GM19452 (cell line): ENCODE results near the gene SEMA3E.

Experiments
- ATAC-seq: cut with Tn5 transposase; IDR thresholded peaks from one replicate; pipeline ENCODE4 v1.9.1; 2021; ENCODE audit not compliant: unreplicated experiment

Gene SEMA3E

GRCh38 chr7:83366629-83367028 is 282.3 kb downstream of the SEMA3E start:
- no peak for ATAC-seq

- ATAC-seq, result no peak
Observed at GRCh38 chr7:83365746-83366145, 283.2 kb downstream of the SEMA3E start.

GRCh38 chr7:83362871-83363550 is 285.9 kb downstream of the SEMA3E start:
- no peak for ATAC-seq

- ATAC-seq, result no peak
Observed at GRCh38 chr7:83359108-83359507, 289.8 kb downstream of the SEMA3E start.

- ATAC-seq, result no peak
Observed at GRCh38 chr7:83355143-83355542, 293.8 kb downstream of the SEMA3E start.

GRCh38 chr7:83347945-83348444 is 300.9 kb downstream of the SEMA3E start:
- ATAC-seq, result no peak

GRCh38 chr7:83339907-83340306 is 309.0 kb downstream of the SEMA3E start:
- no peak for ATAC-seq

- no peak for ATAC-seq
Observed at GRCh38 chr7:83338277-83338950, 310.5 kb downstream of the SEMA3E start.

GRCh38 chr7:83337050-83337449 is 311.9 kb downstream of the SEMA3E start:
- ATAC-seq, result no peak

- ATAC-seq, result no peak
Observed at GRCh38 chr7:83326223-83326622, 322.7 kb downstream of the SEMA3E start.

- ATAC-seq, result no peak
Observed at GRCh38 chr7:83325083-83325482, 323.9 kb downstream of the SEMA3E start.

GRCh38 chr7:83324596-83324995 is 324.3 kb downstream of the SEMA3E start:
- no peak for ATAC-seq

GRCh38 chr7:83321011-83321410 is 327.9 kb downstream of the SEMA3E start:
- ATAC-seq, result no peak

GRCh38 chr7:83313931-83314330 is 335.0 kb downstream of the SEMA3E start:
- ATAC-seq, result no peak
